IPS-11a (cell line): ENCODE measurements around the gene FNBP1L.

ENCODE experiments used
- H3K4me3 ChIP-seq: one replicate; pipeline ENCODE4 v1.5.1; 2013; ENCODE audit warnings: low read depth, low read length, control low read depth

The FNBP1L gene

DNA sequence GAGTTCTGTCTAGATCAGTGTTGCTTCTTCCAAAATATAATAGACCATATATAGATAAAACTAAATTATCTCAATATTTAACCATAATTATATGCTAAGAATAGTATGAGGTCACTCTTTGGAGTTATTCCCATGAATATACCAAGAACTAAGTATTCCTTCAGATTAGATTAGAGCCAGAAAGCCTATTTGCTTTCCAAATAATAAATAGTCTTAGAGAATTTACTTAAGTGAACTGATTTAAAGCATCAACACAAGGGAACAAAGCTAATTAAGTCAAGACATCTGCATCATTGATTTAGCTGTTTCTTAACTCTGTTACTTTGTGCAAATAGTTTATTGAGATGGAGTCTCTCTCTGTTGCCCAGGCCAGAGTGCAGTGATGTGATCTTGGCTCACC is 35.7 kb downstream of the FNBP1L start:
- no peak overlapping the region for H3K4me3 ChIP-seq

DNA sequence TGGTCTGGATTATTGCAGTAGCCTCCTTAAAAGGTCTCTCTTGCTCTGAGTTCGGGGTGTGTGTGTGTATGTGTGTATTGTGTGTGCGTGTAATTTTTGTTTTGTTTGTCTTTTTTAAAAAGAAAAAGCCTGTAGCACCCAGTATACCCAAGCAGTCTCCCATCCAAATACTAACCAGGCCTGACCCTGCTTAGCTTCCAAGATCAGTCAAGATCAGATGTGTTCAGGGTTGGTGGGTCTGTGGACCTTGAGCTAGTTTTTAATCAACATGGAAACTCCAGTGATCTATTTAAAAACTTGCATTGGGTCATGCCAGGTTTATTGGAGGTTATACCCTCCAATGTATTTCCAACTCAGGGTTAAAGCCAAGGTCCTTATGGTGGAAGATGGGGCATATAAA is 40.3 kb downstream of the FNBP1L start:
- H3K4me3 ChIP-seq = no peak overlapping the region

DNA sequence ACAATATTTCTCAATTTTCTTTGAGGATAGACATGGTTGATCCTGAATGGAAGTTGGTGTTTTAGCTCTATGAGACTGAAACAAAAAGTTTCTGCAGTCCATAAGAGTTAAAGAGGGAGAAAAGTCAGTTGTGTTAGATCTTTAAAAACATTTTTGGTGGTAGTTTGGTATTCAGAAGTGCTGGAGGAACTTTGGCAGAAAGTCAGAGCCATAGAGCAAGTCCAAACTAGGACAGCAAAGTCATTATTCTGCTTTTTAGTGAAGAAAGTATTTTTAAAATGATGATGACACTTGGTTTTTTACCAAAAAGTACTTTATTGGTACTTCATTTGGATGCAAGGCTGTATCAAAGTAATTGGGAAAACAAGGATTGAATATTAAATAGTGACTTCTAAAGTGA is 41.8 kb downstream of the FNBP1L start:
- no peak overlapping the region for H3K4me3 ChIP-seq

DNA sequence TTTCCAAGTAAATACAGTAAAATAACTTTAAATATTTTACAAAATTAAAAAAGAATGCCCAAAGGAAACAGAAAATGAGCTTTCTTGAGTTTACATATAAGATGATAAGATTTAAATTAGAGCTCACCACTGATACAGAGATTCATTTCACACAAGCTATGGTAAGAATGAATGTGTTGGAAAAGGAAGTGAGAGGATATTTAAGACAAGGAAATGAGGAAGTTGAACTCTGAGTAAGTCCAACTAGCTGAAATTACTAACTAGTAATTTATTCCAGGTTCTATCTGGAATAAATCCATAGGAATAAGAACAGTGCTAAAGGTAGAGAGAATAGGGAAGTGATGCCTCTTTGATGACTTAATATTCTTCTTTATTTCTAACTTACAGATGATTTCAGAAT is 42.4 kb downstream of the FNBP1L start:
- no peak overlapping the region for H3K4me3 ChIP-seq

DNA sequence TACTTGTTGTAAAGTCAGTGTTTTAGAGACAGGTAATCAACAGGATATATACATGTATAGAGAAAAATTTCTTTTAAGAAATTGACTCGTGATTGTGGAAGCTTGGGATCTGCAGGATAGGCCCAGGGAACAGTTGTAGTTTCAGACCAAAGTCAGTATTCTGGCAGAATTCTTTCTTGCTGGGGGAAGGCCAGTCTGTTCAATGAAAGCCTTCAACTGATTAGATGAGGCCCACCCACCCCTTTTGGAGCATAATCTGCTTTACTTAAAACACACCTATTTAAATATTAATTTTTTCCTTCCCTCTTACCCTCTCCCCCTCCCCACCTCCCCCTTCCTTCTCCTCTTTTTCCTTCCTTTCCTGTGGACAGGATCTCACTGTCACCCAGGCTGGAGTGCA is 48.0 kb downstream of the FNBP1L start:
- H3K4me3 ChIP-seq = no peak overlapping the region

GRCh38 chr1:93496520-93496919 is 48.6 kb downstream of the FNBP1L start:
- H3K4me3 ChIP-seq = no peak overlapping the region

GRCh38 chr1:93499075-93499474 is 51.2 kb downstream of the FNBP1L start:
- H3K4me3 ChIP-seq = no peak overlapping the region

DNA sequence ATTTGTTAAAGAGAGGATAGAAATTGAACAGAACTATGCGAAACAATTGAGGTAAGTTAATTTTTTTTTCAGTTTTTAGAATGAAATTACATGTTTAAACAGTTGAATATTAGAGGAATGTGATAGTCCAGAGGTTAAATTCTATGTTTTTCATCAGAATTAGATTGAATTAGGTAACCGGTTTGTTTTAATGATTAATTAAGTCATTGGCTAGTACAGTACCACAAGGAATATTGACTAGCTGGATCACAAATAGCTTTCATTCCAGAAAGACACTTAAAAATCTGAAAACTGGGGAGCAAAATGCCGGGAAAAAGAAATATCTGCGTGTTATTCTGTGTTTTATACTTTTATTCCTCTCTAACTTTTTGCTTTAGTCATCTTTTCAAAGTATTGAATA is 51.6 kb downstream of the FNBP1L start:
- no peak overlapping the region for H3K4me3 ChIP-seq

- H3K4me3 ChIP-seq = no peak overlapping the region
Observed at GRCh38 chr1:93500275-93500674, 52.4 kb downstream of the FNBP1L start.

GRCh38 chr1:93501399-93501798 is 53.5 kb downstream of the FNBP1L start:
- no peak overlapping the region for H3K4me3 ChIP-seq

DNA sequence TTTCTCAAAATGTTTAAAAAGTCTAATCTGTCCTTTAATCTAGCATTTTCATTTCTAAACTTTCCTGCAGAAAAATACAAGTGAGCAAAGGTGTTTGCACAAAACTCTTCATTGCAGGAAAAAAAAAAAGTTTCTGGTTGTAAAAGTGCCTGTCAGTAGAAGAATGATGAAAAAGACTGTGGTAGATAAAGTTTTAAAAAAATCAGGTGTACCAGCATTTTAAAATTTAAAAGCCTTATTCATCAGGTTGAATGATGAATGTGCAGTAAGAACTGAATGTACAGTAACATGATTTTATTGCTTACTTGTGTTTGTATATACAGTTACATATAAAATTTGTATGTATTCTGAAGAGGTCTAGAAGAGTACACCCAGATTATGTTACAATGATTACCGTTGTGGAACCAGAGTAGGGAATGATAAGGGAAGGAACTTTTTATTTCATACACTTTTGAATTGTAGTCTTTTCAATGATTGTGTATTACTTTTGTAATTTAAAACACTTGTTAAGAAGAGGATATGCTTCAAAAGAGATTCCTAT is 54.0 kb downstream of the FNBP1L start:
- H3K4me3 ChIP-seq = no peak overlapping the region

- H3K4me3 ChIP-seq = no peak overlapping the region
Observed at GRCh38 chr1:93502571-93502970, 54.7 kb downstream of the FNBP1L start.

- no peak overlapping the region for H3K4me3 ChIP-seq
Observed at GRCh38 chr1:93503163-93503562, 55.2 kb downstream of the FNBP1L start.

DNA sequence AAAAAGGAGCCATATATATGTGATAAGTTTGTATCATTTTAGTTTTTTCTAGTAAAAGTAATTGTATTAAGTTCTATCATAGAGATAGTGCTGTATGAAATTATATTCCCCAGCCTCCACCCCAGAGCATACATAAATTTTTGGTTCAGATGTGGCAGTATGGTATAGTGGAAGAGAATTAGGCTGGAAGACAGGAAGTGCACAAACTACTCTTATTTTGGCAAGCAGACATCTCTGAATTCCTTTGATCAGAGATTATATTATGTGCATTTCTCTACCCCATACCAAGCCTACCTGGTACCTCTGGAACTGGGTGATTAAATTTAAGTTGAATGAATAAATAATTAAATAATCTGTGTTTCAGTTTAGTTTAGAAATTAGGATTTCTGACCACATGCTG is 55.9 kb downstream of the FNBP1L start:
- H3K4me3 ChIP-seq = no peak overlapping the region

DNA sequence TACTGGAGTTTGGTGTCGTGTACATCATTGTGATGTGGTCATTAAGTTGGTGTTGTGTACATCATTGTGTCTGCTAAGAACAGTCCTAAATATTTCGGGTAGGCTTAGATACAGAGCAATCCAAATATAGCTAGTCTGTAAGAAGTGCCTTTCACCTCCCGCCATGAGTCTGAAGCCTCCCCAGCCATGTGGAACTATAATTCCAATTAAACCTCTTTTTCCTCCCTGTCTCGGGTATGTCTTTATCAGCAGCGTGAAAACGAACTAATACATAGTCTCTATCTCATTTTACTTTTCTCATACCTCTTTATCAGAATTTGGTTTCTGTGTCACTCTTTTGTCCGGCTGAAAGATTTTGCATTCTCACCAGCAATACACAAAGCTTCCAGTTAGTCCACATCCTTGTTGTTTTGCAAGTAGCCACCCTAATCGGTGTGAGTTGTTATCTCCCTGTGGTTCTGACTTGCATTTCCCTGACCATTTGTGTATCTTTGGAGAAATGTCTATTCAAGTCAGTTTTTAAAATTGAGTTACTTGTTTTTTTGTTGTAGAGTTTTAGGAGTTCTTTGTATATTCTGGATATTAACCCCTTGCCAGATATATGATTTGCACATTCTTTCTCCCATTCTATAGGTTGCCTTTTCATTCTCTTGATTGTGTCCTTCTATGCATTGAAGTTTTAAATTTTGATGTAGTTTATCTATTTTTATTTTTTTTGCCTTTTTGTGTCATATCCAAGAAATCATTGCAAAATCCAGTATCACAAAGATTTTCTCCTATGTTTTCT is 56.5 kb downstream of the FNBP1L start:
- H3K4me3 ChIP-seq = no peak overlapping the region

DNA sequence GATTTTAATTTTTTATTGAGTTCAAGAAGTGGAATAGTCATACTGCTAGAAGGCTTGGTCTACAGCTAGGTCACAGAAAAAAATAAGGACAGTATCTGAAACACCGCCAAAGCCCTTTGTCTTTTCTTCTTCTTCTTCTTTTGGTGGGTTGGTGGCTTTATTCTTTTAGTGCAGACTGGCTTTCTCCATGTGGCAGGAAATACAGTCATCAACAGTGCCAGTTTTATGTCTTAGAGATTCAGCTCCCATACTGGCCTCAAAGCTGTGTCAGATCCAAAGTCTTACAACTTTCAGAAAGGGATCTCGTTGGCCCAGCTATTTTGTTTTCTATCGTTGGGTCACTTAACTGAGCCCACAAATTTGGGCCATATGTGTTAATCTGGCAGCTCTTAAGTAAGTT is 58.2 kb downstream of the FNBP1L start:
- H3K4me3 ChIP-seq = no peak overlapping the region

DNA sequence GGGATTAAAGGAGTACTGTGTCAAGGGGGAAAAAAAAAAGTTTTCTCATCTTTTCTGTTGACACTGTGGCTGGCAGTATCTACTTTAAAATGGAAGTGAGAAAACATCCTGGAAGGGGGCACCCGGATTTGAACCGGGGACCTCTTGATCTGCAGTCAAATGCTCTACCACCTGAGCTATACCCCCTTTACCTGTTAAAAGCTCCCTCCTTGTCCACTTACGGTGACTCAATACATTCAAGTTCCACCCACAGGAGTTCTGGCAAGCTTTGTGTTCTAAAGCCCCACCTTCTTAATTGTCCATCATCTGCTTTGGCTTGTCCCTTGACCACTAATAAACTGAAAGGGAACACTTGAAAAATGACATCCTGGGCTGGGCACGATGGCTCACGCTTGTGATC is 68.2 kb downstream of the FNBP1L start:
- no peak overlapping the region for H3K4me3 ChIP-seq

DNA sequence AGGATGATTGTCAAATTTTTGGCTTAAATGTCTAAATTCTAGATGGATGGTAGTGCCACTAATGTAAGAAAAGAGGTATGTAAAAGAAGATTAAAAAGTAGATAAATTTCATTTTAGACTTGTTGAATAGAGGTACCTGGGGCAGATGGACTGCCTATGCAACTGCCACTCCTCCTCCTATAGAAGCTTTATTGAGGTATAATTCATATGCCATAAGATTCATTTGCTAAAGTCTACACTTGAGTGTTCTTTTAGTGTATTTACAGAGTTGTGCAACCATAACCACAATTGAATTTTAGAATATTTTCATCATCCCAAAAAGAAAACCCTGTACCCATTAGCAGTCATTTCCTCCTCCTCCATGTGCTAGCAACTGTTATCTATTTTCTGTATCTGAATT is 70.6 kb downstream of the FNBP1L start:
- no peak overlapping the region for H3K4me3 ChIP-seq

DNA sequence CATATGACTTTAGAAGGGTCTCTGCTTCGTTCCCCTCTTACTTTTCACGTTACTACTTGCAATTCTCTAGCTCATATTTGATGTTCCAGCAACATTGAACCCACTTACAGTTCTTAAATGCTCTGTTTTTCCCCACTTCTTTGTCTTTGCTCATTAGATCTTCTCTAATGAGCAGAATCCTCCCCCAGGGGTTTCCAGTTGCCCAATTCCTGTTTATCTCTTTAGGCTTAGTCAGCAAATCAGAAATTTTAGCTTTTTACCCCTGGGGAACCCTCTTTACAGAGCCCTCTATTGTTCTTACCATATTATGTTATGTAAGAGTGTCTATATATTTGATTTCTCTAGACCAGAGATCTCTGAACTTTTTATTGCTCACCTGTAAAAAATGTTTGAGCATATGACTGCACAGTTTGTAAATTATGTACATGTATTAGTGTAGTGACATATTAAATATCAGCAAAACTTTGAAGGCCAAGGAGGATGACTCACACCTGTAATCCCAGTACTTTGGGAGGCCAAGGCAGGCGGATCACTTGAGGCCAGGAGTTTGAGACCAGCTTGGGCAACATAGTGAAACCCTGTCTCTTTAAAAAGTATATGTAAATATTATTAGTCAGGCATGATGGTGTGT is 71.4 kb downstream of the FNBP1L start:
- H3K4me3 ChIP-seq = no peak overlapping the region

GRCh38 chr1:93521618-93522017 is 73.7 kb downstream of the FNBP1L start:
- no peak overlapping the region for H3K4me3 ChIP-seq

DNA sequence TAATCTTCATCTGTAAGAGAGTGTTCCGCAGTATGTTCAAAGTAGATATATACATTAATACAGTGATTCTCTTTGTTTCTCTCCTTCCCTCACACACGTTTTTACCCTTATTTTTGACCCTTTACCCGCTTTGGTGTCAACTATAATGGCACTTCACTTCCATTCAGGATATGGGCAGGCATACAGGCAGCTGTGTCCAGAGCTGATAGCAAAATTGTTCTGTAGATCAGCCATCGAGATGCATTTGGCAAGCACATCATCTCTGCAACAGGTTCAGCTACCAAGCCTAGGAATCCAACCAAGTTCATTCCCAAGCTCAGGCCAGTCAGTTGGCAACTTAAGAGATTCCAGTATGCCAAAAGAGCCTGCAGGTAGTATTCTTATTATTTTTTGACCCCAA is 74.8 kb downstream of the FNBP1L start:
- H3K4me3 ChIP-seq = no peak overlapping the region

DNA sequence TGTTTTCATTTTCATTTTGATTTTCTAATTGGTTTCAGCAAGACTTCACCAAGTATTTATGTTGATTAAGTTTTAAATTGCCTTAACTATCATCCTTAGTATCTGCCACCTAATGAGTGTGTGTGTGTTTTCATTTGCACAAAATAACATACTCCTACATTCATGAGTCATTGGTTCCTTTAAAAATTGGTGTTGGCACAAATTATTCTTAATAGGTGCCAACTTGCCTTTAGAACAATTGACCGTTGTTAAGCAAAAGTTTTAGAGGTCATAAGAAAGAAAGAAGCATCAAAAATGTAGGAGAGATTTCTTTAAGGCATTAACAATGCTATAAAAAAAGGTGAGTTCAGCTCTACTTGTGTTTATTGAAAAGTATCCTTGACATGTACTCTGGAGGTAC is 77.5 kb downstream of the FNBP1L start:
- H3K4me3 ChIP-seq = no peak overlapping the region

DNA sequence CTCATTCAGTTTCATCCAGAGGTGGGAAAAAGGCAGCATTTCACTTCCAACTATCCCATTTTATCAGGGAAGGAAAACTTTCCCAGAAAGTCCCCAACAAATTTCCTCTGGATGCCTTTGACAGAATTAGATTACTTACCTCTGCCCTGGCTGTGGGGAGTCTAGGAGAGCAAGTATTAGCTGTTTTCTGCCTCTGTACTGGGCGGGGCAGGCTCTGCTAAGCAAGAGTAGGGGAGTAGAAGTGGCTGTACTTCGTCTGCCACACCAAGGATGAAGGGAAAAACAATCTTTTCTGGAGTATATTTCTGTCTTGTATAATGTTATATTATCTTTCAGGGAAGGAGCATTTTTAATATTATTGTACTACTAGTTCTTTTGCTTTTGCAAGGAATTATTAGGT is 78.5 kb downstream of the FNBP1L start:
- no peak overlapping the region for H3K4me3 ChIP-seq
